ENCODE results near the gene SLC2A13.
"Not testable (repeated sequence)": the region's sequence is repeated elsewhere in the genome, so short reads cannot be mapped to it uniquely, and the experiment has no call there.

Gene SLC2A13

GRCh38 chr12:40034156-40034555 lies 71.7 kb downstream of the SLC2A13 start:
- DNase-seq: no peak

DNA sequence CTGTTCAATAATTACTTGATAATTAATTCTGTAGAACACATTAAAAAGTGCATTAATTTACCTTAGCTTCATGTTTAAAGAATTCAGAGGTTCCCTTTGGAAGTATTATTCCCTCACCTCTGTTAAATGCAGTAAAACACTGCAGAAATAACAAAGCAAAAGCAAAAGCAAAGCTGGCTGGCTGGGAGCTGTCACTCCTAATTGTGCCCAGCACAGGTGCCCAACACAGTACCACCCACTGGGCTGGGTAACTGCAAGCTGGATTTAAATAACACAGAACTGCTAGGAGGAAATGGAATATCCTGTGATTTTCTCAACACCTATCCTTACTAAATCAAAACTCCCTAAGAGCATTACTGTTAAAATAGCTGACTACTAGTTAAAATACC lies 72.6 kb downstream of the SLC2A13 start:
- DNase-seq: no peak

DNA sequence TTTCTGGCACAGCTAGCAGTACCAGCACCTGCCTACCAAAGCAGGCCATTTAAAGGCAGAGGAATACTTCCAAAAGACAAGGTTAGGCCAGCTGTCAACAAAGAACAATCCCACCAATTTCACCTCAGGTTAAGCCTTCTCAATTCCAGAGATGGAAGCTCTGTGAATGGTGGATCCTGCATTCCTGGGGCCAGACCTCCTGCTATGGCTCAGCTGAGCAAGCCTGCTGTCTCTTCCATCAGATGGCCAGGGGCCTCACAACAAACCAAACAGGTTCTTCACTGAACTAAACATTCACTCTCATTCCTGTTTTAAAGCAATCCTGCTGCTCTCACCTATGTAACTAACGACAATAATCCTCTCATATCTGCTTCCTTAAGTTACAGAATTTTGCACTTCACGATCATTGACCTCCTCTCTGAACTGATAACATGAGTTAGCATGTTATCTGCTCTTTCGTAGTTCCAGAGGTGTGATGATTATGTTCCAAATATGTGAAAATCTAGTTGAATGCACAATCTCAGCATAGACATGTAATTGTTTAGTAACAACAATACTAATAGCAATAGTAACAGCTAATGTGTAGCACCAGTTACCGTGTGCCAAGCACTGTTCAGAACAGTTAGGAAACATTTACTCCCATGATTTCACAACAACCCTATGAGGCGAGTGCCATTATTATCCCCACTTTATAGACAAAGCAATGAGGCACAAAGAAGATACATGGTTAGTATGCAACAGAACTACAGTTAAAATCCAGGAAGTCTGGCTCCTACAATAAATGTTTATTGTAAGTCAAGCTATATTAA lies 73.2 kb downstream of the SLC2A13 start:
- no peak for DNase-seq

DNA sequence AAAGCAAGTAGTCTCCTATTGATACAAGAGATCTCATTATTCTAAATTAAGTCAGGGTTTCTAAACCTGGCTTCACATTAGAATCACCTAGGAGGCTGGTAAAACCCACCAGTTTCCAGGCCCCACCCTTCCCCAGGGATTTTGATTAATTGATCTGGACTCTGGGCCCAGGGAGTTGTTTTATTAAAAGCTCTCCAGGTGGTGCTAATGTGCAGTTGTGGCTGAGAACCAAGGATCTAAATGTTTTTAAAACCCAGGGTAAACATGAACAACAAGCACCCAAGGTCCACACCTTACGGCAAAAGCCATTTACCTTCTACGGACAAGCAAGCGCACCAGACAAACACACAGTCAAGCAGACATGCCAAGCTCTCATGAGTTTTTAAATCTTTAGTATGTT lies 73.9 kb downstream of the SLC2A13 start:
- no peak for DNase-seq

GRCh38 chr12:40030970-40031369 lies 74.9 kb downstream of the SLC2A13 start:
- not testable (repeated sequence) for DNase-seq

DNA sequence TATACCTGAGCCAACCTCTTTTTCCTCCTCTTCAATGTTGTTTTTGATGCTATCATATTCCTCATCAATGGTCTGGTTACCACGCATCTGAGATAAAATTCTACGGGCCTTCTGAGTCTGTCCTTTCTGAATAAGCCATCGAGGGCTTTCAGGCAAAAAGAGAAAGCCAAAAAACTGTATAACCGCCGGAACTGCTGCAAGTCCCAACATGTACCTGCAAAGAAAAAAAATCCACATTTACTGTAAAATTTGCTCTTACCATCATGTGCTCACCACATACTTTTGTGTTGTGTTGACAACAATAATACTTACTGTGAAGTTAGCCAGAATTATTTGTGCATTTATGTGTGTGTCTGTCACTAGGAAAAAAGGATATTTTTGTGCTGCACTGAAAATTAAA lies 77.6 kb downstream of the SLC2A13 start:
- no peak for DNase-seq

GRCh38 chr12:40022850-40023249 lies 83.0 kb downstream of the SLC2A13 start:
- no peak for DNase-seq

DNA sequence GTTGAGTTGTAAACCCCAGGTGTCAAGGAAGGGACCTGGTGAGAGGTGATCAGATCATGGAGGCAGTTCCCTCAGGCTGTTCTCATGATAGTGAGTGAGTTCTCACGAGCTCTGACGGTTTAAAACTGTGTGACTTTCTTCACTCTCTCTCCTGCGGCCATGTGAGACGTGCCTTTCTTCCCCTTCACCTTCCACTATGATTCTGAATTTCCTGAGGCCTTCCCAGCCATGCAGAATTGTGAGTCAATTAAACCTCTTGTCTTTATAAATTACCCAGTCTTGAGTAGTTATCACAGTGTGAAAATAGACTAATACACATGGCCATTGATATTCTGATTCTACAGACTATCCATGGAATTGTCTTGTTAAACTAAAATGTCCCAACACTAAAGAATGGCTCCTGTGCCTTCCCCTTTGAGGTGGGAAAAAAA lies 85.6 kb downstream of the SLC2A13 start:
- no peak for DNase-seq

DNA sequence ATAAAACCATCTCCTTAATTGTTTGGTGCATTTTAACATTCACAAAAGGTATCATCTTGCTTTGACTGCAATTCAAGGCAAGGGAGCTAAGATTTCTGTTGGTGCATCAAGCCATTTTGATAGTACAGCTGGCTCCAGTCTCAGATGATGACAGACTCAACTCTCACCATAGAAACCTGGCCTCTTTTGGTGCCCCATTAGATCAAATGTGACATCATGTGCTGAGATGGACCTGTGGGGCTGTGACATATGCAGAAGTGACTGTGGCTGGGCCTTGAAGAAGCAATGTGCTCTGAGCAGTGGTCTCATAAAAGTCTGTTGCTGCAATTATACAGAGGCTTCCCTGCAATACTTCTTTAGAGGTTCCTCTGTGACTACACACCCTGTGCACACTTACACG lies 88.4 kb downstream of the SLC2A13 start:
- no peak for DNase-seq

DNA sequence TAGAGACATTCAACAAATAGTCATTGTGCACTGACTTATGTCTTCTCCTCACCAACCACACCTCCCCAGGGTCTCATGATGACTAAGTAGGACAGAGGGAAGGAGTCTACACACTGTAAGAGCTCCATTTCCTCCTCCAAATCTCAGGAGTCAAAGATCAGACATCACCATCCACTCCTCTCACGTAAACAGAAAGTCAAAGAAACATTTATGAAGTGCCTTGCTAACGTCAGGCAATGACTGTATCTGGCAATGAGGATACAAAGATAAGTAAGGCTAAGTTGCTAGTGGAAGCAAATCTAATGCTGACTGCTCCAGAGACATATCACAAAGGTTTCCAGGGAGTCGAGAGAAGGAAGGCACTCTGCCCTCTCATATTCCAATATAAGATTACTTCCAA lies 88.9 kb downstream of the SLC2A13 start:
- no peak for DNase-seq

DNA sequence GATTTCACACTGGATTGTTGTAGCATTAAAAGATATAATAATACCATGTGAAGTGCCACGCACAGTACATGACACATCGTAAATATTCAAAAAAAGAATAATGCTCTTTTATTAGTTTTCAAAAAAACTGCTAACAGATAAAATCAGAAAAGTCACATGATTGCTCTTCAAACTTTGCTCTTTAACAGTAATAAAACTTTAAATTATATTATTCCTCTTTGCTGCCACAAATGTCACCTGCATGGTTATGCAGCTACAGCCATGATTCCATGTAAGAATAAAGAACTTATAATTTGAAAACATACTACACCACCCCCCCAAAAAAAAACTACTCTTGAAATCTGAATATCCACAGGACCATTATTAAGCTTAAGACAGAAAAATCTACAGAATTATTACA lies 90.0 kb downstream of the SLC2A13 start:
- no peak for DNase-seq

DNA sequence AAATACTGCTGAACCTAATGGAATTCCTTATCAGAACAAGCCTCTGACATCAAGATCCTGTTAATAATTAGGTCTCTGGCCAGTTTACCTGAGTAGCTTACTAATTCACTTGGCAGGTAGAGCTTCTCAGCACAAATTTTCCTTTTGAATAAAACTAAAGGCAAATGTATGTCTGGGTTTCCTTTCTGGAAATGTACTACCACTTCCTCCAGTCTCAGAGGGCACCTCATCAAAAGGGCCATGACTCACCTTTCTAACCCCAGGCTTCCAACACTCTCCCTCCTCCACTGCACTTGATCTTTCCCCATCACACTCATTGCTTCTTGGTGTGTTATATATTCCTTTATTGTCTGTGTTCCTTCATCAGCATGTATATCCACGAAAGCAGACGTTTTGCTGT lies 90.5 kb downstream of the SLC2A13 start:
- DNase-seq: no peak

- no peak for DNase-seq
These were observed 92.0 kb downstream of the SLC2A13 start for GRCh38 chr12:40013847-40014246.

- DNase-seq: no peak
These were observed 92.6 kb downstream of the SLC2A13 start for GRCh38 chr12:40013292-40013691.

- no peak for DNase-seq
These were observed 93.2 kb downstream of the SLC2A13 start for GRCh38 chr12:40012711-40013110.

DNA sequence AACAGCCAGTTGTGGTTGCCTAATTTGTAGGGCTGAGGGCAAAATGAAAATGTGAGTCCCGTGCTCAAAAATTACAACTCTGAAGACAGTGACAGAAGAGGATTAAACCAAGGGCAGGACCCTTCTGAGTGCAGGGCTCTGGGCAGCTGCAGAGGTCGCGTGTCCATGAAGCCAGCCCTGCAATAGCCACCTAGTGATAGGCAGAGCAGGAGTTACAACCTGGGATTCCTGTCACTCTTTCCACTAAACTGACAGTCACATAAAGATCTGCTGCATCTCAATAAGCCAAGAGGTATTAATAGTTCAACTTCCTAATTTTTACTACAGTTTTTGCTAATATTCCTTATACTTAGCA lies 94.1 kb downstream of the SLC2A13 start:
- no peak for DNase-seq

GRCh38 chr12:40010899-40011774 lies 94.7 kb downstream of the SLC2A13 start:
- DNase-seq: no peak

- DNase-seq: no peak
These were observed 103.4 kb downstream of the SLC2A13 start for GRCh38 chr12:40002178-40003169.

- DNase-seq: no peak
These were observed 104.5 kb downstream of the SLC2A13 start for GRCh38 chr12:40001406-40001805.

GRCh38 chr12:40000884-40001283 lies 105.0 kb downstream of the SLC2A13 start:
- no peak for DNase-seq

DNA sequence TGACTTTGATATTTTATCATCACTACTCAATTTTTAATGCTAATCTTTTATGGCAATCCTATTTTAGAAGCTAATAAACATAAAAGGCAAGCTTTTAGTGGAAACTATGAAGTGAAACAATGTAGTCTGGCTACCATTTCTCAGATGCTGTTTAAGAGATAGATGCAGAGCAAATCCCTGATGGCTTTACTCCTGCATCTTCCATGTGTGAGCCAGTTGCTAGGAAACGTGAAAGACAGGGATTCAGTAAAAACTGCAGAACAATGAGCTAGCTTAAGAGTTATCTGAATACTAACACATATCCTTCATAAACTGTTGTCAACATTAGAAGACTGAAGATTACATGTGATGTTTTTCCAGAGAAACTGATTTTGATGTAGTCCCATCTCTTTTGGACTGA lies 112.6 kb downstream of the SLC2A13 start:
- no peak for DNase-seq

GRCh38 chr12:39990122-39991101 lies 115.5 kb downstream of the SLC2A13 start:
- DNase-seq: no peak
